Gastroesophageal sphincter (tissue), 2 donors: ENCODE data around the gene F2R.

Experiments used
- POLR2A ChIP-seq, 2 donors: fragments of 450-650 bp; IDR thresholded peaks; one replicate each; pipeline ENCODE4 v1.6.1; 2017; ENCODE audit warnings: antibody characterized with exemption in 2 of 2, mild to moderate bottlenecking in 2 of 2, moderate library complexity in 1 of 2
- POLR2AphosphoS5 ChIP-seq: sonication (generic); formaldehyde crosslinking; IDR thresholded peaks from one replicate; pipeline ENCODE4 v1.6.1; 2017; ENCODE audit warnings: antibody characterized with exemption

- TF ChIP-seq POLR2A (IDR thresholded peaks at IDR 0.05) (no peak), POLR2AphosphoS5 (no peak)
Measured at GRCh38 chr5:76705574-76705973, 10.4 kb upstream of the F2R start.
